Karpas-422 (cell line): Measurements from ENCODE around the gene SLC25A17. TPM values are rescaled to one million over a fixed set of nuclear protein-coding genes. Genes with fewer than 3 reads are reported as not detected.

Experiments used
- DNase-seq: peaks from one replicate; pipeline ENCODE4 v3.0.0-alpha.2; 2015
- H2AFZ ChIP-seq: fragments of 200-600 bp; sonication (generic); 2 replicates; pipeline ENCODE4 v1.6.1; 2014; ENCODE audit warnings: antibody characterized with exemption, low read length, mixed read lengths
- H3K27ac ChIP-seq: fragments of 200-600 bp; sonication (generic); 2 replicates; pipeline ENCODE4 v1.5.1; 2014; ENCODE audit warnings: mild to moderate bottlenecking, low read length, moderate library complexity
- H3K27me3 ChIP-seq: fragments of 200-600 bp; sonication (generic); 2 replicates; pipeline ENCODE4 v1.6.1; 2014; ENCODE audit warnings: low read length, mixed read lengths
- H3K36me3 ChIP-seq: fragments of 200-600 bp; sonication (generic); 2 replicates; pipeline ENCODE4 v1.6.1; 2014; ENCODE audit warnings: low read length, mixed read lengths; ENCODE audit not compliant: insufficient read depth
- H3K4me1 ChIP-seq: fragments of 200-600 bp; sonication (generic); 2 replicates; pipeline ENCODE4 v1.6.1; 2014; ENCODE audit warnings: mild to moderate bottlenecking, low read length, mixed read lengths
- H3K4me2 ChIP-seq: fragments of 200-600 bp; sonication (generic); 2 replicates; pipeline ENCODE4 v1.6.1; 2014; ENCODE audit warnings: low read length, low read depth, mild to moderate bottlenecking; ENCODE audit not compliant: poor library complexity, severe bottlenecking
- H3K4me3 ChIP-seq: fragments of 200-600 bp; sonication (generic); 2 replicates; pipeline ENCODE4 v1.5.1; 2014; ENCODE audit warnings: mild to moderate bottlenecking, antibody characterized with exemption, low read length, mixed read lengths
- H3K79me2 ChIP-seq: fragments of 200-600 bp; sonication (generic); 2 replicates; pipeline ENCODE4 v1.6.1; 2014; ENCODE audit warnings: mild to moderate bottlenecking, low read length, mixed read lengths
- H3K9ac ChIP-seq: fragments of 200-600 bp; sonication (generic); 2 replicates; pipeline ENCODE4 v1.6.0; 2014; ENCODE audit warnings: low read length
- H3K9me2 ChIP-seq: fragments of 200-600 bp; sonication (generic), shearing (Covaris generic); replicated peaks from 2 replicates; pipeline ENCODE4 v1.6.0; 2014; ENCODE audit warnings: mild to moderate bottlenecking, low read length, moderate library complexity; ENCODE audit not compliant: insufficient read depth
- H3K9me3 ChIP-seq: fragments of 300-700, 200-600 bp; sonication (generic); 2 replicates; pipeline ENCODE4 v1.6.1; 2014; ENCODE audit warnings: low read length, mixed read lengths
- H4K20me1 ChIP-seq: fragments of 200-600 bp; sonication (generic); 2 replicates; pipeline ENCODE4 v1.6.1; 2014; ENCODE audit warnings: mild to moderate bottlenecking, antibody characterized with exemption, low read length, low read depth; ENCODE audit not compliant: insufficient read depth
- total RNA-seq: library from RNA; depleted of rRNA; stranded (reverse); fragments of >200 nt; shearing (Covaris generic); gene quantifications from 2 replicates; pipeline ENCODE4 v1.2.3, GENCODE V29; 2014; ENCODE audit warnings: low replicate concordance

SLC25A17 gene
- total RNA-seq, 1 experiment from 2014 or later = 41.8 TPM

DNA sequence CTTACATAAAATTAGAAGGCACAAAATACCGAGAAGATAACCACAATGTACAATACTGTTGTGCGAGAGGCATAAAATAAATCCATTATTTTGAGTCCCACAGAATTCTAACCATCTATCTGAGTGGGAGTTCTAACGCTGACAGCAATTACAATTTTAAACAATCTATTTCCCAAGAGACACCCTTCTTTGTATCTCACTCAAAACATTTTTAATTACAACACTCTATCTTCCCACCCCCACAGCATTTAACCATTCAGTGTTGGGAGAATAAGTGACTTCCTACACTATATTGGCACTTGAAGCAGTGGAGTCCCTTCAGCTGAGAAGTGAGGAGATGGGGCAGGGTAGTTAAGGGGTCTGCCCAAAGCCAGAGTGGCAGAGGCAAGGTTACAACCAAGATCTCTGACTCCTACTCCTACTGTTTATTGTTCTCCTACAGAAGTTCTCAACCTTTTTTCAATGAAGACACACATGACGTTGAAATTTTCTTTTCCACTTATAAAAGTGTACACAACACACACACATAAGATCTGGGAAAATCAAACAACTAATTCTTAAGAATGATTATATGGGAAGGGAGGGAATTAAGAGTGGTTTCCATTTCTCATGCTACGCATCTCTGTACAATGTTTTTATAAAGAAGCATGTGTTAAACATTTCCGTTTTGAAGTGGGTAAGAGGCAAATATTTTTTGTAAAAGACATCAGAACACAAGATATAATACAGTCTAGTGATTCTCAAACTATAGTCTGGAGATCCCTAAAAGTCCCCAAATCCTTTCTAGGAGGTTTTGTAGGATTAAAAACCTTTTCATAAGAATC is 10.9 kb downstream of the SLC25A17 start:
- H3K9ac ChIP-seq = no peak overlapping the region
- H3K27ac ChIP-seq = no peak overlapping the region
- H3K4me1 ChIP-seq = peaks cover 20% of the 10 kb centered on the region
- no peak overlapping the region for H3K4me3 ChIP-seq
- no peak overlapping the region for H2AFZ ChIP-seq
- no peaks in the 10 kb centered on the region for H4K20me1 ChIP-seq
- H3K36me3 ChIP-seq = peaks cover 8% of the 10 kb centered on the region; the same call in 1 of the 2 replicates
- no peaks in the 10 kb centered on the region for H3K9me3 ChIP-seq
- H3K4me2 ChIP-seq = no peak overlapping the region
- no peaks in the 10 kb centered on the region for H3K27me3 ChIP-seq
- peak; percentile 34 for DNase-seq
- H3K79me2 ChIP-seq = peaks cover 99% of the 10 kb centered on the region
- no peaks in the 10 kb centered on the region for H3K9me2 ChIP-seq

- H3K9me2 ChIP-seq = no peaks in the 10 kb centered on the region
- H3K79me2 ChIP-seq = peaks cover 92% of the 10 kb centered on the region
- H3K9ac ChIP-seq = no peak overlapping the region
These were observed 12.4 kb downstream of the SLC25A17 start for GRCh38 chr22:40806711-40807110.

GRCh38 chr22:40805699-40806203 is 13.4 kb downstream of the SLC25A17 start:
- Histone ChIP-seq H2AFZ (no peak overlapping the region), H3K9ac (no peak overlapping the region), H3K27ac (no peak overlapping the region), H3K4me2 (no peak overlapping the region), H3K27me3 (no peaks in the 10 kb centered on the region), H3K4me3 (no peak overlapping the region), H3K36me3 (peaks cover 3% of the 10 kb centered on the region; the same call in 1 of the 2 replicates), H3K4me1 (peaks cover 13% of the 10 kb centered on the region), H4K20me1 (no peaks in the 10 kb centered on the region), H3K79me2 (peaks cover 89% of the 10 kb centered on the region), H3K9me2 (no peaks in the 10 kb centered on the region), H3K9me3 (no peaks in the 10 kb centered on the region)
- DNase-seq = peak; percentile 6

More at GRCh38 chr22:40806711-40807110, 12.4 kb downstream of the SLC25A17 start:
- H3K4me2 ChIP-seq = no peak overlapping the region
- H3K27ac ChIP-seq = no peak overlapping the region
- no peak overlapping the region for H2AFZ ChIP-seq
- DNase-seq = no peak
- no peaks in the 10 kb centered on the region for H3K9me3 ChIP-seq
- no peaks in the 10 kb centered on the region for H4K20me1 ChIP-seq
- peaks cover 3% of the 10 kb centered on the region; the same call in 1 of the 2 replicates for H3K36me3 ChIP-seq
- H3K4me1 ChIP-seq = peaks cover 8% of the 10 kb centered on the region
- H3K27me3 ChIP-seq = no peaks in the 10 kb centered on the region
- no peak overlapping the region for H3K4me3 ChIP-seq

DNA sequence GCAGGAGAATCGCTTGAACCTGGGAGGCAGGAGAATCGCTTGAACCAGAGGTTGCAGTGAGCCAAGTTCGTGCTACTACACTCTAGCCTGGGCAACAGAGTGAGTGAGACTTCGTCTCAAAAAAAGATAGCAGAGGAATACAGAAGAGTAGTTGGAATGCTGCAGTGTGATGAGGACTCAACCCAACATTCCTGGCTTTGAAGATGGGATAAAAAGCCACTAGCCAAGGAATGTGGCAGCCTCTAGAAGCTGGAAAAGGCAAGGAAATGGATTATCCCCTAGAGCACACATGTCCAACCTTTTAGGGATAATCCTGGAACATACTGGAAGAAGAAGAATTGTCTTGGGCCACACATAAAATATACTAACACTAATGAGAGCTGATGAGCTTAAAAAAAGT is 13.9 kb downstream of the SLC25A17 start:
- Histone ChIP-seq H3K9ac (no peak overlapping the region), H3K4me3 (no peak overlapping the region), H3K9me3 (no peaks in the 10 kb centered on the region), H3K27ac (no peak overlapping the region), H3K4me1 (peaks cover 13% of the 10 kb centered on the region), H4K20me1 (no peaks in the 10 kb centered on the region), H3K36me3 (peaks cover 3% of the 10 kb centered on the region; the same call in 1 of the 2 replicates), H3K4me2 (no peak overlapping the region), H3K79me2 (peaks cover 88% of the 10 kb centered on the region), H3K27me3 (no peaks in the 10 kb centered on the region), H3K9me2 (no peaks in the 10 kb centered on the region), H2AFZ (no peak overlapping the region)
- DNase-seq = peak; percentile 15

DNA sequence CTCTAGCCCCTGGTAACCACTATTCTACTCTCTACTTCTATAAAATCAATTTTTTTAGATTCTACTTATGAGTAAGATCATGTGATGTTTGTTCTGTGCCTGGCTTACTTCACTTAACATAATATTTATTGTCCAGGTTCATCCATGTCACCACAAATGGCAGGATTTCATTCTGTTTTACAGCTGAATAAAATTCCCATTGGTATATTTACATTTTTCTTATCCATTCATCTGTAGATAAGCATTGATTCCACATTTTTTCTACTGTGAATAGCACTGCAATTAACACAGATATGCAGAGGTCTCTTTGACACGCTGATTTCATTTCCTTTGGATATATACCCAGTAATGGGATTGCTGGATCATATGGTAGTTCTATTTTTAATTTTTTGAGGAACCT is 15.8 kb downstream of the SLC25A17 start:
- H3K9ac ChIP-seq = no peak overlapping the region
- H3K27ac ChIP-seq = no peak overlapping the region
- H3K4me1 ChIP-seq = peaks cover 10% of the 10 kb centered on the region
- H3K79me2 ChIP-seq = peaks cover 76% of the 10 kb centered on the region
- H3K27me3 ChIP-seq = no peaks in the 10 kb centered on the region
- H4K20me1 ChIP-seq = no peaks in the 10 kb centered on the region
- H3K4me3 ChIP-seq = no peak overlapping the region
- H3K9me3 ChIP-seq = no peaks in the 10 kb centered on the region
- no peak overlapping the region for H2AFZ ChIP-seq
- H3K4me2 ChIP-seq = no peak overlapping the region
- no peak for DNase-seq
- H3K36me3 ChIP-seq = peaks cover 3% of the 10 kb centered on the region; the same call in 1 of the 2 replicates
- no peaks in the 10 kb centered on the region for H3K9me2 ChIP-seq

DNA sequence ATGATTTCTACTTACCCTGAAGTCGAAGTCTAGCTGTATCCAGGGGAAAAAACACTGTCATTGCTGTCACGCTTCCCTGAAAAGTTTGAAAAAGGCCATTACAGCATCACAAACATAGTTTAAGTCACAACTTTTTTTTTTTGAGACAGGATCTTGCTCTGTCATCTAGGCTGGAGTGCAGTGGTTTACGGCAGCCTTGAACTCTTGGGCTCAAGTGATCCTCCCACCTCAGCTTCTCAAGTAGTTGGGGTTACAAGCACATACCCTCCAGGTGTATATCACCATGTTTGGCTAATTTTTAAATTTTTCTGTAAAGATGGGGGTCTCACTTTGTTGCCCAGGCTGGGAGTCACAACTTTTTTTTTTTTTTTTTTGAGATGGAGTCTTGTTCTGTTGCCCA is 20.1 kb downstream of the SLC25A17 start:
- H3K36me3 ChIP-seq = peaks cover 5% of the 10 kb centered on the region; the same call in 1 of the 2 replicates
- H3K4me3 ChIP-seq = no peak overlapping the region
- H3K27ac ChIP-seq = no peak overlapping the region
- peaks cover 5% of the 10 kb centered on the region for H3K4me1 ChIP-seq
- DNase-seq = peak; percentile 25
- H3K9ac ChIP-seq = no peak overlapping the region
- no peaks in the 10 kb centered on the region for H4K20me1 ChIP-seq
- H3K79me2 ChIP-seq = peaks cover 44% of the 10 kb centered on the region
- H2AFZ ChIP-seq = no peak overlapping the region
- H3K4me2 ChIP-seq = no peak overlapping the region
- H3K9me2 ChIP-seq = no peaks in the 10 kb centered on the region
- H3K27me3 ChIP-seq = no peaks in the 10 kb centered on the region
- H3K9me3 ChIP-seq = no peaks in the 10 kb centered on the region

GRCh38 chr22:40797427-40797826 is 21.7 kb downstream of the SLC25A17 start:
- Histone ChIP-seq H3K9ac (no peak overlapping the region), H3K9me3 (no peaks in the 10 kb centered on the region), H3K27me3 (no peaks in the 10 kb centered on the region), H3K9me2 (no peaks in the 10 kb centered on the region), H4K20me1 (no peaks in the 10 kb centered on the region), H3K4me1 (peaks cover 5% of the 10 kb centered on the region), H3K4me2 (no peak overlapping the region), H3K4me3 (no peak overlapping the region), H3K79me2 (peaks cover 32% of the 10 kb centered on the region), H2AFZ (no peak overlapping the region), H3K27ac (no peak overlapping the region), H3K36me3 (peaks cover 14% of the 10 kb centered on the region)
- no peak for DNase-seq

GRCh38 chr22:40792451-40792850 is 26.7 kb downstream of the SLC25A17 start:
- peaks cover 19% of the 10 kb centered on the region for H3K79me2 ChIP-seq
- no peak overlapping the region for H3K9ac ChIP-seq
- no peak for DNase-seq
- H3K9me2 ChIP-seq = no peaks in the 10 kb centered on the region
- no peaks in the 10 kb centered on the region for H3K9me3 ChIP-seq
- H3K27me3 ChIP-seq = no peaks in the 10 kb centered on the region
- peaks cover 28% of the 10 kb centered on the region for H3K36me3 ChIP-seq
- H3K4me2 ChIP-seq = no peak overlapping the region
- H3K4me1 ChIP-seq = peaks cover 5% of the 10 kb centered on the region
- H3K4me3 ChIP-seq = no peak overlapping the region
- no peak overlapping the region for H2AFZ ChIP-seq
- H3K27ac ChIP-seq = no peak overlapping the region
- H4K20me1 ChIP-seq = no peaks in the 10 kb centered on the region
